ENCODE data around the gene SPEM3. TPM values are rescaled to one million over a fixed set of nuclear protein-coding genes. Genes with fewer than 3 reads are reported as not detected.

Gene SPEM3
- polyA plus RNA-seq, 4 donors = not detected

- peak in 2 of 4 donors; percentile 47 to 51 for DNase-seq (ENCODE audit: low read depth in 4 of 4, low spot score in 2 of 4)
Observed at GRCh38 chr17:7440113-7440833, 11.6 kb downstream of the SPEM3 start.

GRCh38 chr17:7440834-7441195, 12.2 kb downstream of the SPEM3 start:
- DNase-seq (ENCODE audit: low read depth in 4 of 4, low spot score in 2 of 4) = peak in 1 of 4 donors; percentile 21

- no peak for DNase-seq (ENCODE audit: low read depth in 4 of 4, low spot score in 2 of 4)
Observed at GRCh38 chr17:7441266-7441665, 12.6 kb downstream of the SPEM3 start.

GRCh38 chr17:7442142-7442541, 13.5 kb downstream of the SPEM3 start:
- no peak for DNase-seq (ENCODE audit: low read depth in 4 of 4, low spot score in 2 of 4)

- no peak for DNase-seq (ENCODE audit: low read depth in 4 of 4, low spot score in 2 of 4)
Observed at GRCh38 chr17:7443499-7444485, 15.1 kb downstream of the SPEM3 start.

GRCh38 chr17:7444682-7445618, 16.3 kb downstream of the SPEM3 start, which contains the start of gene CHRNB1:
TSS of gene CHRNB1 (plus strand) at chr17:7445061. CDS start at chr17:7445128, 67 bp downstream.
- no peak for DNase-seq (ENCODE audit: low read depth in 4 of 4, low spot score in 2 of 4)

- DNase-seq (ENCODE audit: low read depth in 4 of 4, low spot score in 2 of 4) = no peak
Observed at GRCh38 chr17:7445619-7445968, 16.9 kb downstream of the SPEM3 start.

- DNase-seq (ENCODE audit: low read depth in 4 of 4, low spot score in 2 of 4) = no peak
Observed at GRCh38 chr17:7448461-7448860, 19.8 kb downstream of the SPEM3 start.

GRCh38 chr17:7459961-7460545, 31.4 kb downstream of the SPEM3 start:
- DNase-seq (ENCODE audit: low read depth in 4 of 4, low spot score in 2 of 4) = no peak

- no peak for DNase-seq (ENCODE audit: low read depth in 4 of 4, low spot score in 2 of 4)
Observed at GRCh38 chr17:7460850-7461660, 32.4 kb downstream of the SPEM3 start.

GRCh38 chr17:7462474-7463371, 34.1 kb downstream of the SPEM3 start:
- DNase-seq (ENCODE audit: low read depth in 4 of 4, low spot score in 2 of 4) = no peak

GRCh38 chr17:7463372-7463846, 34.8 kb downstream of the SPEM3 start:
- DNase-seq (ENCODE audit: low read depth in 4 of 4, low spot score in 2 of 4) = no peak

GRCh38 chr17:7464081-7464480, 35.4 kb downstream of the SPEM3 start:
- no peak for DNase-seq (ENCODE audit: low read depth in 4 of 4, low spot score in 2 of 4)

- DNase-seq (ENCODE audit: low read depth in 4 of 4, low spot score in 2 of 4) = no peak
Observed at GRCh38 chr17:7465597-7466275, 37.1 kb downstream of the SPEM3 start.

GRCh38 chr17:7466318-7466638, 37.6 kb downstream of the SPEM3 start:
- DNase-seq (ENCODE audit: low read depth in 4 of 4, low spot score in 2 of 4) = no peak

GRCh38 chr17:7466639-7467341, 38.1 kb downstream of the SPEM3 start:
- DNase-seq (ENCODE audit: low read depth in 4 of 4, low spot score in 2 of 4) = no peak

- DNase-seq (ENCODE audit: low read depth in 4 of 4, low spot score in 2 of 4) = no peak
Observed at GRCh38 chr17:7467498-7467897, 38.8 kb downstream of the SPEM3 start.

Data from left renal cortex interstitium (tissue), 4 donors.